GM19372 (cell line): ENCODE results near the gene PARVB.

Experiments used
- ATAC-seq: cut with Tn5 transposase; IDR thresholded peaks from one replicate; pipeline ENCODE4 v1.9.1; 2021; ENCODE audit warnings: mild to moderate bottlenecking, low read depth, moderate library complexity; ENCODE audit not compliant: unreplicated experiment

The PARVB gene

DNA sequence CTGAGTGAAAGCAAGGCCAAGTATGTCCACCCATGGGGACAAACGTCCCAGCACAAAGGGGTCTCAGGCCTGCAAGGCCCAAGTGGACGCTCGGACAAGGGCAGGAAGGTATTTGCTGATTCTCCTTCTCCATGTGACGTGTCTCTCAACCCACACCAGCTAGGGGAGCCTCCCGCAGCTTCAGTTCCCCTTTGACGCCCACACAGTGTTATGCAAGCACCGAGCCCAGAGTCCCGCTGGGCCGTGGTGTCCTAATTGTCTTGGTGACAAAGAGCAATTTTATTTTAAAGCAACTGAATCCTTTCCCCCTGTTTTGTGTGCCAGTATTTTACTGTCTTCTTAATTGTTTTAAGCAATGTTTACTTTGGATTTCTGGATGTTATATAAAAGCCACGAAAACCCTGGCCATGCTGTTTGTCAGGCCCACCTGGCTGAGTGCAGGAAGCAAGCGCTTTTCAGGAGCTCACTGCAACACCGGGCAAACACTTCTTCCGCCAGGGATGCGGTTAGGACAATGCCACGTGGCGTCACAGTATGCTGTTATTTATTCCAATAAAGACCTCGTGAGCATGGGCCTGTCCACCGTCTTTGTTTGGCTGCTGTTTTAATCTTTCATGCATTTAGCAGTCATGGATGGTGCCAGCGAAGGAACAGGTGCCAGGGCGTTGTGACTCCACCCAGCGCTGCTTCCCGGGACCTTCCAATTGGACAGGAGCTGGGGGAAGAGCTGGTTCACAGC, 148.4 kb downstream of the PARVB start:
- no peak for ATAC-seq

DNA sequence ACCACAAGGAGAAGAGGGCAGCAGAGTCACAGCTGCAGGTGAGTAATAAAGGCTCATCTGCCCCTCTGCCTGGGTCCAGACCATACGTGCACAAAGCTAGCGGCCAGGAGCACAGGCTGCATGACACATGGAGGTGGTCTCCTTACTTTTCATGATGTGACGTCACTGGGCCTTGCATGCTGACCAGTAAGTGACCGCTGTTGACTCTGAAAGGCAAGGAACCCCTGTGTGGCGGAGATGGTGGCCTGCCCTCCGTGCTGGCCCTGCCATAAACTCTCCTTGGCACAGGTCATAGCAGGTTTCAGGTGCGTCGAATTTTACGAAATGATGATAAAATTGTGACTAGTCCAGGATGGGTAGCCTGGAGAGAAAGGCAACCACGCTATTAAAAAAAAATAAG, 149.1 kb downstream of the PARVB start:
- ATAC-seq: no peak

DNA sequence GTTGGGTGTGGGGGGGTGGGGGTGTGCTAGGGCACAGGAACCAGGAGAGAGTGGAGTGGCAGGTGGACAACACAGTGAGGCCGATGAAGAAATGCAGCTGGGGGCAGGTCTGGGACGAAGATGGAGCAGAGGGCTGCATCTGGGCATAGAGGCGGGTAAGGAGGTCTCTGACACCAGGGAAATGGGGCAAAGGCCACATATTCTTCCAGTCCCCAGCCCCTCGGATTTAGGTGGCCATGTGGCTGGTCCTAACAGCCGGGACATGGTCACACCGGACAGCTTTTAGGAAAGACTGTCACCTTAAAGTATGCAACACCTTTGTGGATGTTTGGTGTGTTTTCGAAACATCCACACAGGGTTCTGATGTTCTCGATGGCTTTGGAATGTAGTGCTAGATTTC, 151.6 kb downstream of the PARVB start:
- no peak for ATAC-seq

DNA sequence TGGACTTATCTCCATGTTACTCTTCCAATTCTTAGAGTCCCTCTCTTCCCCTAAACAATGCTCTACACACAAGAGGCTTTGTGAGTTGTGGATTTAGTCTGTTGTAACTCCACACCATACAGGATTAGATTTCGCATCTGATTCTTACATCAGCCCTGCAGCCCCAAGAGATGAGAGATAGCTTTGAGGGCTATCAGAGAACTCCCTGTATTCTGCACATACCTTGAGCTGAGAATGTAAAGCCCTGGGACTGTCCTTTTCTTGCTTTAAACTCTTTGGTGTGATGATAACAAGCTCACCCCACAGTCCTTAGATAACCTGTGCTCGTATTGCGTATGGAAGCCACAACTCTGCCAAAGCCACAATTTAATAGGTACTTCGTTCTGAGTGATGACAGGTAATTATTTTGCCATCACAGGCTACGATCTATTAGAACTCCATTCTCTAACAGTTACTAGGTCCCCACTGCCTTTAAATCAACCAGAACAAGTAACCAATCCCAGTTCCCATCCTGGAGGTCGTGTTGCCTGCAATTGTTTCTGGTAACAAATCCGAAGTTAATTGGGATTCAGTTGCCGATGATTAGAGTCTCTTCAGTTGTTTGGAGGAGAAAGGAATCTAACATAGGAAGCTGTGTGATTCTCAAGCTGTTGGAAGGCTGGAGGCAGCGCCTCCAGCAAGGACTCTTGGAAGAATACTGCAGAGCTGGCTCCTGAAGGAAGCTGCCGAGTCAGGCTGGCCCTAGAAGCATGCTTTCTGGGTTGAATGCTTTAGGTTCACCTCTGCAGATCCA, 155.3 kb downstream of the PARVB start:
- no peak for ATAC-seq

DNA sequence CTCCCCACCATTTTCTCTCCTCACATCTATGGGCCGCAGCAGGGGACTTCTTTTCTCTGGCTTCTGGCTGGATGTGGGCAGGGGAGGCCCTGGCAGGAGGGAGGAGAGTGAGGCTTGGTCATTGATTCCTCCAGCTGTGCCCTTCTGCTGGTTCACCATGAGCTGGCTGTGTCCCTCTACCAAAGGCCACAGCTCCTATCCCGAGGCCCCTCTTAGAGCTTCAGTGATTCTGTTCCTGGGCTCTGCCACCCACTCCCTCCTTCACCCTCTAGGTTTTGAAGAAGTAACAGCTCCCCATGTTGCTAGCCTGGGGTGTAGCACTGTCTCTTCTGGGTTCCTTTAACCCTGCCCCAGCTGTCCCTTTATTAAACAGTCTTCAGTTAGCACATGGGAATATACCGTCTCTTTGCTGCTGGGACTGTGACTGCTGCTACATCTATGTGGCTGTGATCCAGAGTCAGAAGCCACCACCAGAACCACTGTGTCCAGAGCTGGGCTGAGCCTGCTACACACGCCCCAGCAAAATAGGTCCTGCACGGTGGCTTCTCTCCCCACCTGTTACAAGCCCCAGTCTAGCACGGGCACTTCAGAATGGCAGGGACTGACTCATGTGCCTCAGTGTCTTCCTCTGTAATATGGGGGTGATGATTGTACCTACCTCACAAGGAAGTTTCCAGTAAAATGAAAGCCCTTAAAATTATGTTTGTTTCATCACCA, 156.0 kb downstream of the PARVB start:
- no peak for ATAC-seq

DNA sequence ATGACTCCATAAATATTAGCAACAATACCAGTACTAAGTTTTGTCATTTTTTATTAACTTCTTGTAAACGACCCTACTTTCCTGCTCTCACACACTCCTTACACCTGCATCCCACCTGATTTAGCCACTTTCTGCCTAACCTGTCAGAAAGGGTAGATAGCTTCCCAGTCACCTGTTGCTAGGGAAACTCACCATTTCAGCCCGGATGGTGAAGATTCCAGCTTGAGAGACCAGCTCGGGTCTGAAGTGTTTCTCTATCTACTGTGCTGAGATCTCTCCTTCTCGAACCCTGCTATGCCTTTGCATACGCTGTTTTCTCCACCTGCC, 156.6 kb downstream of the PARVB start, which contains the start of gene PARVG:
PARVG (plus strand) TSS at position 220 of the 327 bp plus-strand sequence. CDS start 2,405 bp downstream, outside the sequence.
- peak; percentile 52 for ATAC-seq

DNA sequence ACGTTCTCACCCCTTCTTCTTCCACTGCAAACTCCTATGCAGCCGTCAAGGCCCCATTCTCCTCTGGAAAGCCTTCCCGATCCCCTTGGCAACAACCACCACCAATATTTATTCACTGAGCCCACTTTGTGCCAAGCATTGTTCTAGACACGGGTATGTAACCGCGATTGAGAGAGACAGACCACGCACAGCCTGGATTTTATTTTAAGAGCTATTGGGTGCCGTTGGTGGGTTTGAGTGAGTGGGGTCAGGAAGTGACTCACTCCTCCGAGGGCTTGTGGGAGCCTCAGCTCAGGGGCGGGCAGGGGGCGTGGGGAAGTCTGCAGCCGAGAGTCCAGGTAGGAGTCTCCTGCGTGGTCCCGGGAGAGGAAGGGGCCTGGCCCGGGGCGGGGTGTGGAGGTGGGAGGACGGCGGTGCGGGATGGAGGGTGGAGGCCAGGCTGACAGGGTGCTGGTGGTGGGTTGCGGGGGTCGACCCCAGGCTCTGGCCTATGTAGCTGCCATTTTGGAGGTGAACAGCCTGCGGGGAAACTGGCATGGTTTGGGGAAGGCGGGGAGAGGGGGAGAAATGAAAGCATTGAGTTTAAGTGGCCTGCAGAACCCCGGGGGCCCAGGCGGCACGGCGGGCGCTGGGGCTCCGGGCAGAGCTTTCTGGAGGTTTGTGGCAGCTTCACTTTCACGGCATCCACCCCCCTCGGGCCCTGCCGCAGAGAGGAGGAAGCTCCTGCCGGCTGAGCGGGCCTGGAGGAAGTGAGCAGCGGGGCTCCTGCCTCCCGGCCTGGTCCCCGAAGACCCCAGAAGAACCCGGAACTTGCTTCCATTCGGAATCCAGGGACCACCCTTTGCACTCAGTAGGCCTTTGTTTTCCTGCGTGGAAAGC, 157.2 kb downstream of the PARVB start:
- ATAC-seq: peak; percentile 24

DNA sequence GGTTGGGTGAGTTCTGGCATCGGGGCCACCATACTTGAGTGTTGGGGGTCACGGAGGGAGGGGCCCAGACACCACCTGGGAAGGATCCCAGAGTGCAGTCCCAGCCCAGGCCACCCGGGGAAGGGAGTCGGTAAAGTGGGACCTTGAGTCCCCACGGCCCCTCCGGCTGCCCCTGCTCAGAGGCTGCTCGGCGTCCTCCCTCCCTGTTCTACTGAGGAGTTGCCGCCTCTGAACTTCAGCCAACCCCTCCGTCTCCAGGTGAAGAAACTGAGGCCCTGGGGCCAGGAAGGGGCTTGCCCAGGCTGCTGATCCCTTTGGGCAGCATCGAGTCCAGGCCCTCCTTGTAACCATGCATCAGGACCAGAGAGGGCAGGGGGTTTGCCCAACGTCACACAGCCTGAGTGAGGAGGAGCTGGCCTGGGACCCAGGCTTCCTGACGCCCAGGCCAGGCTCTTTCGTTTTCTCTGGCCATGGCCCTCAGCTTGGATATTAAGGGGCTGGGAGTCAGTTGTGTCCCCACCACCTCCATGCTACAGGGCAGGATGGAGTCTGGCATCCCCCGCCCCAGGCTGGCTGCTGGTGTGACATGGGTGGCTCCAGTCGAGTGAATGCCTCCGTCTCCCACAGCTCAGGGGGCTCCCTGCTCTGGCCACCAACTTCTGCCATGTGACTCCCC, 157.9 kb downstream of the PARVB start:
- no peak for ATAC-seq

DNA sequence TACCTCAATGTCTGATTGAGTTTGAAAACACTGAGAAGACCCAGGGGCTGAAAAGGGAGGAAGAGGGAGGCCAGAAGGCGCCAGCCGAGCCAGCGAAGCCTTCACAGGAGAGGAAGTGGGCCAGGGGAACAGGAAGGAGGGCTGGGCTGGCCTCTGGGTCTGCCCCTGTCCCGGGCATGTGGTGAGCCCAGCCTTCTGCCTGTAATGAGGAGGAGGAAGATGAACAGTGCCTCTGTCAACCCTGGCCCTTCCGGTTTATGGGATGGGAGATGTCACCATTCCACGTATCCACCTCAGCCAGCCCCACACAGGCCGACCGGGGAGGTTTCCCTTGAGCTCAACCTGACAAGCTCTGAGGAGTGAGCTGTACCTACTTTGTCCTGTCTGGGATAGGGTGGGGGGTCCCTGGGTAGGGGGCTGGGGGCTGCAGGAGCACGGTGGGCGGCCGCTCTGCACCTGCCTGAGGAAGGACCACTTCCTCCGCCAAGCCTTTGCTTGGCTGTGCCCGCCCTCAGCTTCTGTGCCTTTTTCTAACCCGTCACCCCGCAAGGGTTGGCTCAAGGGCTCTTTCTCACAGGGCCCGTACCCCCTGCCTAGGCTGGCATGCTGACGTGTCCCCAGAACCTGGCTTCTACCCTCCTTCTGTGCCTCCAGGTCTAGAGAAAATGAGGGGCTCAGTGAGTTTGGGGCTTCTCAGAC, 158.6 kb downstream of the PARVB start:
- ATAC-seq: no peak

DNA sequence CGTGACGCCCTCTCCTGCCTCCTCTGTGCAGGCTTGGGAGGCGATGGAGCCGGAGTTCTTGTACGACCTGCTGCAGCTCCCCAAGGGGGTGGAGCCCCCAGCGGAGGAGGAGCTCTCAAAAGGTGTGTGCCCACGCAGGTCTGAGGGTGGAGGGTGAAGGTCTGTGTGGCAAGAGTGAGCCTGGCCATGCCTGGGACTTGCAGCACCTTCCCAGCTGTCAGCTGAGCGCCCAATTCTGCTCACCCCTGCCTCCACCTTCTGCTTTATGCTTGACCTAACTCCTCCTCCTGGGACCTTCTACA, 159.1 kb downstream of the PARVB start:
- no peak for ATAC-seq

DNA sequence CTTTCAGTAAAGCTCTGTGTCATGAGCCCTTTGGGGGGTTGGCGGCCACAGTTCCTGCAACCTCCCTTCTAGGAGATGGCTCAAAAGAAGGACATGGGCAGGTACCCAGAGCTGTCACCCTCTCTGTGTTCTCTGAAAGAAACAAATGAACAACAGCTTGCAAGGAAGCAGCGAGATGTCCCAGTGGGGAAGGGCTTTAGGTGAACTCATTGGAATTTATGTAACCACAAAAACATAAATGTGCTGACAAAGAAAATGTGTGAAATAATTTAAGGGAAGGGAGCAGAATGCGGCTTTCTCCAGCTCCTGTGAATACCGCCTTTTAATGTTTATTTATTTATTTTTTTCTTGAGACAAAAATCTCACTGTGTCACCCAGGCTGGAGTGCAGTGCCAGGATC, 159.9 kb downstream of the PARVB start:
- no peak for ATAC-seq

DNA sequence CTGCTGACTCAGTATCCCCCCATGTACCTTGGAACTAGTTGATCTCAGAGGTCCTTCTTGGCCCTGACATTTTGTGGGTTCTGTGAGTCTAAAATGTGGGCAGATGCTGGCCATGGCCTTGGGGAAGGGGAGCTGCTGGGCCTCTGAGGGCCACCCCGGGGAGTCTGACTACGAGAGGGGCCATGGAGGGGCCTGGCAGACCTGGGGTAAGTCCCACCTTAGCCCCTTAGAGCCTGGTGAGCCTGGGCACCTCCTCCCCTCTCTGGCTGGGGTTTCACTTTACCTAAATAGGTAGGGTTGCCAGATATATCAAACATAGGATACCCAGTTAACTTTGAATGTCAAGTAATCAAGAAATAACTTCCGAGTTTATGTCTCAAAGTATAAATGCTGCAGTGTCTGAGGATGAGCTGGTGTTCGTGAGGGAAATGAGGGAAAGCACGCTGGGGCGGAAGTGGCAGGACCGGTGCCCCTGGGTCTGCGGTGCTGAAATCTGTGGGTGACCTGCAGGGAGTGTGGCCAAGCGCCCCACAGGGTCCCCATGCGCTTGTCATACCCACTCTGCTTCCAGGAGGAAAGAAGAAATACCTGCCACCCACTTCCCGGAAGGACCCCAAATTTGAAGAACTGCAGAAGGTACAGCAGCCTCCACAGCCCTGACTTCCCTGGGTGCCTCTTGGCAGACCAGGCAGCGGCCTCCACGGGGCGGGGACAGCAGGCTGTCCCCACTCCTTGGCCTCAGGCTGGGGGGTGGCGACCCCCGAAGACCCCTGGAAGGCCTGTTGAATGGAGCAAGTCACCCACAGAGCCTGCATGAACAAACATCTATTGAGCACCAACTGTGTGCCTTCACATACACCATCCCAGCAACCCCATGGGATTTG, 161.4 kb downstream of the PARVB start:
- no peak for ATAC-seq

DNA sequence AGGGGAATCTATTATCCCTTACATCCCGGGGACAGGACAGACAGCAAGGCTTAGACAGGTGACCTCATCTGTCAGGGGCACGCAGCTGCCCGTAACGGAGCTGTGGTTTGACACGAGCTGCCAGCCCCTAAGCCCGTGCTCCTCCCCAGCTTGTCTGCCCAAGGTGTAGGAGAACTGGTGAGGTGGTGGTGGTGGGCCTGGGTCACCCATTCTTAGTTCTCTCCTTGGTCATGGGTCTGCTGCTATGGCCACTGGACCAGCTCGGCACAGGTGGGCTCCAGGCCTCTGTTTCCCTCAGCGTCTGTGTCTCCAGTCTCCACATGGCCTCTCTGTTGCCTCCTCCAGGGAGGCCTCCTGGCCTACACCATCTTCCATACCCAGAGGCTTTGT, 162.0 kb downstream of the PARVB start:
- no peak for ATAC-seq

DNA sequence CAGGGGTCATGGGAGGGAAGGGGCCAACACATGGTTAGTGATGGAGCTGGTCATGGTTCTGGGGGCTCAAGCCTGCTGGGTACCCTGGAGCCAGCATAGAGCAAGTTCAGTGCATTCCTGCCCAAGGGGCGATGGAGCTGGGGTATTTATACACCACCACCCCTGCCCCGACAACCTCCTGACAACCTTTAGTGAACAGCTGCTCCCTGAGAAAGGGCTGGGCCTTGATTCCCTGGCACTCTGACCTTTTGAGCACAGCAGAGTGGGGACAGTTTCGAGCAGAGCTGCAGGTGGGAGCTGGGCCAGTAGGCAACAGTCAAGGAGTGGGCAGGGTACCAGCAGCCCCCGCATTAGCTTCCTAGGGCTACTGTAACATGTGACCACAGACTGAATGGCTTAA, 162.6 kb downstream of the PARVB start:
- no peak for ATAC-seq

DNA sequence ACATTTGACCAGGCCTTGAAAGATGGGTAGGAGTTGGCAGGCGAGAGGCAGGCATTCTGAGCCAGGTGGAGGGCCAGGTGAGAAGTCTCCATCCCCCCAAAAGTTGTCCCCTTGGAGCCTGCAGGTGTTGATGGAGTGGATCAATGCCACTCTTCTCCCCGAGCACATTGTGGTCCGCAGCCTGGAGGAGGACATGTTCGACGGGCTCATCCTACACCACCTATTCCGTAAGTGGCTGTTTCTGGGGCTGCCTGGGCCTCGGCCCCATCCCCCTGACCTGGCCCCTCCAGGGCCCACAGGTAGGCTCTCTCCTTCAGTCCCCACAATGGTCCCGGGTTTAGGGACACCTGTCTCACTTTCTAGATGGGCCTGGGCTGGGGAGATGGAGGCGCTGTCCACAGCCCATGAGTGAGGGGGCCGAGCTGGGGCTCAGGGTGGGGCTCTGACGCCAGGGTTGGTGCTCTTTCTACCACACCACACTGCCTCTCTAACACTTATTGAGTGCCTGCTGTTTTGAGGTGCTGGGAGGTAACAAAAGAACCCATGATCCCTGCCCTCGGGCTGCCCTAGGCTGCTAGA, 163.6 kb downstream of the PARVB start:
- no peak for ATAC-seq

DNA sequence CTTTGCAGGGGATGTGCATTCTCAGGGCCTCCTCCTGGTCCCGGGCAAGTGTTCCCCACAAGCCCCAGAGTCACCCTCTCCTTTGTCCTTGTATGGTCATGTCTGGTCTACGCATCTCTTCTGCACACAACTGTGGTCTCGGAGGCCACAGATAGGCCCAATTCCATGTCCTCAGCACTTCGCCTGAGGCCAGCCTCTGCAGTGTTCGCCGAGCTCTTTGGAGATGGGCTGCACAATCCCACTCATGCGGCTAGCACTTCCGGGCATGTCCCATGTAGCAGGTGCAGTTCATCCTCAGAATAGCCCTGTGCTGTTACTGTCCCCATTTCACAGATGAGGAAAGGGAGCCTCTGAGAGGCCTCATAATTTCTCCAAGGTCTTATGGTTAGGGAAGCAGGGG, 164.2 kb downstream of the PARVB start:
- no peak for ATAC-seq

DNA sequence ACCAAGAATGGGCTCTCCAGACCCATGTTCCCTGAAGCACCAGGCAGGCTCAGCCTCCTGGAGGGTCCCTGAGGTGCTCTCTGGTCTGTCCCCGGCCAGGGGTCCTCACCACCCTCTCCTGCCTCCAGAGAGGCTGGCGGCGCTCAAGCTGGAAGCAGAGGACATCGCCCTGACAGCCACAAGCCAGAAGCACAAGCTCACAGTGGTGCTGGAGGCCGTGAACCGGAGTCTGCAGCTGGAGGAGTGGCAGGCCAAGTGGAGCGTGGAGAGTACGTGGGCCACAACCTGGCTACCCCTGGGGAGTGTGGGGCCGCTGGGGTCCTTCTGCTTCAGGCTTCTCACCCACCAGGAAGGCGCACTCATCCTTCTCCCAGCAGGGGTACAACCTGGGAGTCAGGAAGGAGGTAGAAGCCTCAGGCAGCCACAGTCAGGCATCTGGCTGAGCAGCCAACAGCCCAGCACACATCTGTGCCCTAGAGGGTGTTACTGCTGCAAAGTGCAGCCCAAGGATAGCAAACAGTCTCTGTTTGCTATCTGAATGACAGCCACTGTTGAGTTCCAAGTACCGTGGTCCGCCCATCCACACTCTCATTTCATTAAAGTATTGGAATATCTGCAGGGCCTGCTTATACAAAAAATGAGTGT, 165.0 kb downstream of the PARVB start:
- ATAC-seq: no peak
